T-helper 22 cell (primary cell): ENCODE measurements around the gene CENPM.
"Not testable (repeated sequence)": the region's sequence is repeated elsewhere in the genome, so short reads cannot be mapped to it uniquely, and the experiment has no call there.

Experiments used
- DNase-seq: peaks from one replicate; pipeline ENCODE4 v3.0.0-alpha.2; 2020; ENCODE audit warnings: low read depth

CENPM gene

DNA sequence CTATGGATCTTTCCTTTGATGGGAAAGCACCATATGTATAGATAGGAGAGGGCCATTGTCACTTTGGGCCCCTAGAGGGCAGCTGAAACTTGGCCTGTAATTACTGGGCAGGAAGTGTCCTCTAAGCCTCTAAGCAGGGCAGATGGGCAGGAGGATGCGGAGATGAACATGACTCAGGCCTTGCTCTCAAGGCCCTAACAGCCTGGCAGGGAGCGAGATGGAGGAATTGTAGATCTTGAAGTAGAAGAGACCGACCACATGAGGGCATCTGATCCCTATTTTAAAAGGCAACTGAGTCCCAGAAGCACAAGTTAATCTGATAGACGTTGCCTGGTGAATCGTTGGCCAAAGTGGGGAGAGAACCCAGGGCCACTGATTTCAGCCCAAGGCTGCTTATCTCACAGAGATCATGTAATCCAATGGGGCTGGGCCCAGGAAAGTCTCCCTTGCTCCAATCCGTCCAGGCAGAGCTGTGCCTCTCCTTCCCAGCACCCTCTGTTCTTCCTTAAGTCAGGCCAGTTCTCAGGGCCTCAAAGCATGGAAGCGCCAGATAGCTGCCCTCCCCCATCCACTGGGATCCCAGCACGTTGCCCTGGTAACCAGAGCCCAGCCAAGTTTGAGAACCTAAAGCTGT is 19.8 kb upstream of the CENPM start:
- DNase-seq: no peak

DNA sequence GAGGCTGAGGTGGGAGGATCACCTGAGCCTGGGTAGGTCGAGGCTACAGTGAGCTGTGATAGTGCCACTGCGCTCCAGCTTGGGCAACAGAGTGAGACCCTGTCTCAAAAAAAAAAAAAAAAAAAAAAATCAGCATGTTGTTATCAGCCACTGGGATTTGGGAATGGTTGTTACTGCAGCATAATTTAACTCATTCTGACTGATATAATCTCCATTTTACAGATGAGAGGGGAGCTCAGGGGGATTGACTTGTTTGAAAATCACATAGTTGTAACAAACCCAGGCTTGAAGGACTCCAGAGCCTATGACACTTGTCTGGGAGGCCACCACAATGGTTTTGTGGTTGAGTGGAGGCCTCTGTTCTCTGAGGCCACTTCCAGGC is 19.3 kb upstream of the CENPM start:
- no peak for DNase-seq

DNA sequence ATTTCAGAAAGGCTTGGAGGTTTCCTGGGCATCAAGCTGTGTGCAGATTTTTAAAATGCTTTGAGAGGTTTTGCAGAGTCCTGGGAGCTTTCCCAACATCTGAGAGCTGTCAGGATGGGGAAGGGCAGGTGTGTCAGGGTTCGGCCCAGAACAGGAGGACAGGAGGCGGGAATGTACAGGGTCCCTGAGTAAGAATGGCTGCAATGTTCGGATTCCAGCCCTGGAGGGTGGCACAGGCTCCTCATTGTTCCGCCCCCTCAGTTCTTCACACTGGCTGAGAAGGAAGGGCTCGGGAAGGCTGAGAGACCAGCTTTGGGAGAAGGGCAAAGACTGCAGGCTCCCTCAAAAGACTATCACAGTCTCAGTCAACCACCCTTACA is 17.1 kb upstream of the CENPM start:
- no peak for DNase-seq

DNA sequence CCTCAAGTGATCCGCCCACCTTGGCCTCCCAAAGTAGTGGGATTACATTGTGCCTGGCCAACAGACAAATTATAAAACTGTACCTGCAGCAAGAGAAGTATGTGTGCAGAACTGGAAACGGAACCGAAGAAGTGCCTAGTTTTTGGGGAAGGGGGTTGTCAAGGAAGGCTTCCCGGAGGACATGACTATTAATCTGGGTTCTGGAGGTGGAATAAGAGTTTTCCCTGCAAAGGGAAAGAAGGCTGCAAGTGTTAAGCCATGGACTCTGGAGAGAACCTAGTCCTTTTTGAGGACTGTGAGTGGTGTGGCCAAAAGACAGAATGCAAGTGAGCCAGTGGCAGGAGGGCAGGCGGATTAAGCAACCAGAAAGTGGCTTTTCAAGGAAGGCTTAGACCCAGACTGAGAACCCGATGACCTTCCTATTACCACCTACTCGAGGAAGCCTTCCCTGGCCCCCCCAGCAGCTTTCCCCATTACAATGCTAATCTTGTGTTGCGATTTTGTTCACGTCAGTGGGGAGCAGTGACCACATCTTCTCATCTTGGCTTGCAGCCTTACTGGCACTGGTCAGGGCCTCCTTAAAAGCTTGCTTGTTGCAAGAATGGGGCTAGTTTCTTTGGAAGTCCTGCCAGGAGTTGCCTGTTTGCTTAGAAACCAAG is 16.6 kb upstream of the CENPM start:
- no peak for DNase-seq

DNA sequence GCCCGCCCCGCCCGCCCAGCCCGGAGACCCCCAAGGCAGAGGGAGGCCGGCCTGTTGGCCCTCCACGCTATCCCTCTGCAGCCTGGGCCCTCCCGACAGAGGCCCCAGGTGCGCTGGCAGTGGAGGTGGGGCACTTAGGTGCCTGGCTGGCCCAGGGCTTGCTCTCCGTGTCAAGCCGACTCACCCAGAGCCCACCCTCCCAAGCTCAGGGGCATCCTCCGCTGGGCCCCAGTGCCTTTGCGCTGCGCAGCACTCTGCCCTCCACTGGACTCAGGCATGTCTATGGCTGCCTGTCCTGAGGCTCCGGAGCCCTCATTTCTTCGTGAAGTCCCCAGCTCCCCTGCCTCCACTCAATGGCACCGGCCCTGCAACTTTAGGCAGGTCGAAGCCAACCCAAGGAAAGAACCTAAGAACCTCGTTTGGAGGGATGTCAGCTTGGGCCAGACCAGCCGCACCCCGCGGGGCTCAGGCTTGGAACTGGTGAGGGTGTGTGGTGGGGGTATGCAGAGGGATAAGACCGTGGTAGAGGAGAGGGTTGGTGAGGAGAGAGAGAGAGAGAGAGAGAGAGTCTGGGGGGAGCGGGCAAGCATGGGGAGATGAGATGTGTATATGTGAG is 11.1 kb upstream of the CENPM start:
- no peak for DNase-seq

DNA sequence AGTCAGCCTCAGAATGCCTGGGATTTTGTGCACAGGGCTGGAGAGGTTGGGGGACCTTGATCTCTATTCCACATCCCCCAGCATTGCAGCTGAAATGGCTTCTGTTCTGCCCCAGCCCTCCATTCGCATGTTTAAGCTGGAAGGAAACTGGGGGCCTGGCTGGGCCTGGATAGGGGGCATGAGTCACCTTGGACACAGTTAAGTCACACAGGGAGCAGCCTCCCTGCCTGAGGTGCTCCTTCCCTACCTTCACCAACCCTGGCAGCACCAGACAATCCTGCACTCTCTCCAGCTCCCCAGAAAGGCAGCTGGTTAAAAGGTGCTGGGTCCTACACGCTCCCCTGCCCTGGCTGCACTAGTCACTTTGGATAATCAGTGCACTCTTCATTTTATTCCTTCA is 5.8 kb upstream of the CENPM start:
- no peak for DNase-seq

DNA sequence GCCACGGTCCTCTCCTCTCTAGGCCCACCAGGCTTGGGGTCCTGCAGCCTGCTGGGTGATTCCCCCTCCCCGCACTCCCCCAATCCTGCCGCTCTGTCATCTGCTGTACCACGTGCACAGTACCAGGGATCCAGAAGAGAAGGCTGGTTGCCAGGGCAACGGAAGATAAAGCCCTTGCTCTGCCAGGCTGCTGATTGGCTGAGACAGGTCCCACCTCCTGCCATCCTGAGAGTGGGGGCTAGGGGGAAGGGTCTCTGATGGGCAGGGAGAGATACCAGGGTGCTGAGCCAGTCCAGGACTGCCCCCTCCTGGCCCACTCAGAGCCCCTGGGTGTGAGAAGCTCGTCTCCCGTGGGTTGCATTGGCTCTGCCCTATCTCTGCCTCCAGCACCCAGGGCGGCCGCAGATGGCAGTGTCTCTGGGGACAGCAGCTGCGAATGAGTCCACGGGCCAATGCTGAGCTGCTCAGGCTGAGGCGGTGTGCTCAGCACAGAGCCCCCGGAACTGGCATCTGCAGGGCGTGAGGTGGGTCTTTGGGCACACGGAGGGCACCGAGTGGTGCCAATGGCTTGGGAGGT is 5.0 kb upstream of the CENPM start, which contains the start of gene SMIM45:
SMIM45 (plus strand) TSS at position 253 of the 577 bp plus-strand sequence.
- no peak for DNase-seq

DNA sequence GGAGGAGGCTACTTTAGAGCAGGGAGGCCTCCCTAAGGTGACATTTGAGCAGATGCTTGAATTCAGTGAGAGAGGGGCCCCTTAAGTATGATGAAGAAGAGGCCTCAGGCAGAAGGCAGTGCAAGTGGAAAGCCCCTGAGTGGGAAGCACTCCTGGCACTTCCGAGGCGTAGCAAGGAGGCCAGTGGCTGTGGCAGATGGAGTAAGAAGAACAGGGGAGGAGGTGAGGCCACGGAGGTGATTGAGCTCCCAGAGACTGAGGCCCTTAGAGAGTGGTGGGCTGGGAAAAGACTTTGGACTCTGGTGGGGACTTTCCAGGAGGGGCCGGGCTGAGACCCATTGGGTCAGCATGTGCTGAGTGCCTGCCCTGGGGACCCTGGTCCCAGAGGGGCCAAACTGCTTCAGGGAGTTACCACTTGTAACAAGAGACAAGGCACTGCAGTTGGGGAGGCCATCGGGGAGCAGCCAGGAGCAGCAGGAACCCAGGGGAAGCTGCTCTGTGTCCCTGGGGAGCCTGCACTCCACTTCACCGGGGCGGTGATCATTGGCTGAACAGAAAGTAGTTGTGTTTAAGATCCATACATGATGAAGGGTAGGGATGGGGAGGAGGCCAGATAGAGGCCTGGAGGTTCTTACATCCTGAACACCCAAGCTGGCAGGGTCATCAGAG is 2.5 kb upstream of the CENPM start:
- DNase-seq: no peak

DNA sequence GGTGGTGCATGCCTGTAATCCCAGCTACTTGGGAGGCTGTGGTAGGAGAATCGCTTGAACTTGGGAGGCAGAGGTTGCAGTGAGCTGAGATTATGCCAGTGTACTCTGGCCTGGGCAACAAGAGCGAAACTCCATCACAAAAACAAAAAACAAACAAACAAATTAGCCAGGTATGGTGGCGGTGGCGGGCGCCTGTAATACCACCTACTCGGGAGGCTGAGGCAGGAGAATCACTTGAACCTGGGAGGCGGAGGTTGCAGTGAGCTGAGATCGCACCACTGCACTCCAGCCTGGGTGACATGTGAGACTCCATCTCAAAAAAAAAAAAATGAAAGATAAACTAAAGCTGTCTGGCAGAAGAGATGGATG is 2.0 kb upstream of the CENPM start:
- not testable (repeated sequence) for DNase-seq

DNA sequence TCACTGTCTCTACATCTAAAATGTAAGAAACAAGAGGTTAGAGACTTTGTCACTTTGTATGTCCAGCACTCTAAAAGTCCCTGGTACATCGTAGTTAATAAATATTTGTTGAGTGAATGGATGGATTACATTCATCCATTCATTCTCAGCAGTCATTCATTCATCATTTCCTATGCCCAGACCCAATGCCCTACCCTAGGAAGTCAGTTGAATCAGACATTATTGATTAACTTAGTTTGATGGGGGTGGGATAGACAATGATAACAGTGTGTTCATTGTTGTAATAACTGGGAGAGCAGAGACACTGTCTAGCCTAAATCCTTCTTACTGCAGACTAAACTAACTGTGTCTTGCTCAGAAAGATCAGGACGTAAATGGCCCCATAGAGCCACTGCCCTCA is 1.2 kb upstream of the CENPM start:
- DNase-seq: no peak

DNA sequence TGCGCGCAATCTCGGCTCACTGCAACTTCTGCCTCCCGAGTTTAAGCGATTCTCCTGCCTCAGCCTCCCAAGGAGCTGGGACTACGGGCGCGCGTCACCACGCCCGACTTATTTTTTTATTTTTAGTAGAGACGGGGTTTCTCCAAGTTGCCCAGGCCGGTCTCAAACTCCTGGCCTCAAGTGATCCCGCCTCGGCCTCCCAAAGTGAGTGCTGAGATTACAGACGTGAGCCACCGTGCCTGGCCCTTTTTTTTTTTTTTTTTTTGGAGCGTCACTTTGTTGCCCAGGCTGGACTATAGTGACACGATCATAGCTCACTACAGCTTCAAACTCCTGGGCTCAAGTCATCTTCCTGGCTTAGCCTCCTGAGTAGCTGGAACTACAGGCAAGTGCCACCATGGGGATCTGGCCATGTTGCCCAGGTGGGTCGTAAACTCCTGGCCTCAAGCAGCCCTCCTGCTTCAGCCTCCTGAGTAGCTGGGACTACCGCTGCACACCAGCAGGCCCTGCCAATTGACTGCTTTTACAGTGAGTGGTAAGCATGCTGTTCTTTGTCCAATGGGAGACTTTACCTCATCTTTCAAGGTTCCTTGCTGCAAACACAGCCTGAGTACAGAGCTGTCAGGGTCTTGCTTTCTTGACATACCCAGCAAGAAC is 600 bp upstream of the CENPM start:
- no peak for DNase-seq

DNA sequence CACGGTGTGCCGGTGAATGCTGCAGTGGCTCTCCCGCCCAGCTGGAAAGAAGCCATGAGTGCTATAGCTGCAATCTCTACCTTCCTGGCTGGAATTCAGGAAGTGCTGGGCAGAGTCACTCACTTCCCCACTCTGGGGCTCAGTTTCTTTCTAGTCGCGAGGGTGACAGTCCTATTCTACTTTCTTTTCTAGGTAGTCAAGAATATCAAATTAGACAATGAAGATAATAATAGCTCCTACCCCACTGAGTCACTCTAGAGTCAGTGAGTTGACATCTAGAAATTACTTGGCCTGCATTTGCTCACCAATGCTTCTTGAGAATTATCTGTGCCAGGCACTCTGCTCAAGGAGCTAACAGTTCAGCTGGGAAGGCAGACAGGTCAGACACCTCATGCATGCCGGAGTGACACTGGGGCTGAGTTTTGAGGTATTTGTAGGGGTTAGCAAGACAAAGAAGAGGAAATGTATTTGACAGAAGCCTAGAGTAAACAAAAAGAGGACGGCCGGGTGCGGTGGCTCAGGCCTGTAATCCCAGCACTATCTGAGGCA is 3.2 kb downstream of the CENPM start:
- no peak for DNase-seq

DNA sequence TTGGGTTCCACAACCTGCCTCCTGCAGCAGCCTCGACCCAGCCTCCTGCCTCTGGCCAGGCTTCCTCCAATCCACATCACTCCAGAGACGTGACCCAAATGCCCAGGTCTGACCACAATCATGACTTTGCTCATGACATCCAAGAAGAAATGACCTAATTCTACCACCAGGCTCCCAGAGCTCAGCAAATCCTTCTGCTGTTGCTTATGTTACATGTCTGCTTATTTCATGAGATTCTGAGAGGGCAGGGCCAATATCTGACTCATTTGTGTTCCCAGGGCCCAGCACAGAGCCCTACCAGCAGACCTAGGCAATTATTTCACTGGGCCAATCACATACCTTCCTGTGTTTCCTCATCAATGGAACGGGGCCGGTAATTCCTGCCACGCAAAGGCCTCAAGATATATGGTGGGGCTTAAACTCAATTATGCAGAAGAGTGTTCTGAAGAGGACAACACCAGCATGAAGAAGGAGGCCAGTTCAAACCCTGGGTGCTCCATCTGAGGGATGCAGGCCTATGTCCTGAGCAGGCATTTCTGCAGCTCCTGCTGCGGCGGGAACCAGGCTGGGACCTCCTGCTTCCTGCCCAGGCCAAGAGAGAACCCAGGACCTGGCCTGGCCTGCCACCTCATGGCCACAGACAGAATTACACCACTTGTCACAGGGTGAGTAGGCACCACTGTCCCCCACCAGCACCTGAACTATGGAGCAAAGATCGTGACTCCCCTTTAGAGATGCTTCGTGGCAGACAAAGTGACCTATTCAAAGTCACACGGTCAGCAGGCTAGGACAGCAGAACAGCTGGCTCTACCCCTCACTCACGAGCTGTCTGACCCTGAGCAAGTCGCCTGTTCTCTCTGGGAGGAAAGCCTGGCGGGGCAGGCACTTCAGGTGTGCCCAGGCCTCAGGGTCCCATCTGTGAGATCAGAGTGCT is 5.9 kb downstream of the CENPM start:
- peak; percentile 65 for DNase-seq

DNA sequence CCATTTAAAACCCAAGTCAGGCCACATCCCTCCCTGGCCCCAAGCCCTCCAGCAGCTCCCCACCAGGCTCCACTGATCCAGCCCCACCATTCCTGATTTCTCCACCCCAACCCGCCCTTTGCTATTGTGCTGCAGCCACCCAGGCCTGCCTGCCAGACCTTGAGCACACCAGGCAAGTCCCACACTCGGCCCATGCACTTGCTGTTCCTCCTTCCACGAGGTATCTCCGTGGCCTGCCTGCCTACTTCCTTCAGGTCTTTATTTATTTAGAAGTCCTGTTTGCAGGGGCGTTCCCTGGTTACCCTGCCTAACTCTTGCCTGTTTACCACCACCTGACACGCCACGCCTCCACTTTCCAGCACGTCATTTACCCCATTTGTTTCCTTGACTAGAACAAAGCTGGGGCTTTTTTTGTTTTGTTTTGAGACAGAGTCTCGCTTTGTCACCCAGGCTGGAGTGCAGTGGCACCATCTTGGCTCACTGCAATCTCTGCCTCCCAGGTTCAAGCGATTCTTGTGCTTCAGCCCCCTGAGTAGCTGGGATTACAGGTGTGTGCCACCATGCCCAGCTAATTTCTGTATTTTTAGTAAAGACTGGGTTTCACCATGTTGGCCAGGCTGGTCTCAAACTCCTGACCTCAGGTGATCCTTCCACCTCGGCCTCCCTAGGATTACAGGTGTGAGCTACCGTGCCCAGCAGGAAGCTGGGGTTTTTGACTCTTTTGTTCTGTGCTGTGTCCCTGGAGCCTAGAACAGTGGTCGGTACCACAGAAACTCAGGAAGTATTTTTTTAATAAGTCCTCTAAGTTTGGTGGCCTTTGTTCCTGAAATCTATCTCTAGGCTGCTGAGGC is 6.7 kb downstream of the CENPM start:
- DNase-seq: peak; percentile 97

DNA sequence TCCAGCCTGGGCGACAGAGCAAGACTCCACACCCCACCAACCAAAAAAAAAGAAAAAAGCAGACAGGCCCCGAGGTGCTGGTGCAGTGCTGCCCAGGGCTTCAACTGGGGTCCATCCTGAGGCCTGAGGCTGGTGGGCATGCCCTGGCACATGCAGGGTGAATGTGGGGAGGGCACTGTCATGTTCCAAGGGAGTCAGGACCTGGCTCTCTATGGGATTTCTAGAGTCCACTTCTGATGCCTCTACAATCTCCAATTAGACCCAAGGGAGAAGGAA is 10.1 kb downstream of the CENPM start:
- DNase-seq: no peak

DNA sequence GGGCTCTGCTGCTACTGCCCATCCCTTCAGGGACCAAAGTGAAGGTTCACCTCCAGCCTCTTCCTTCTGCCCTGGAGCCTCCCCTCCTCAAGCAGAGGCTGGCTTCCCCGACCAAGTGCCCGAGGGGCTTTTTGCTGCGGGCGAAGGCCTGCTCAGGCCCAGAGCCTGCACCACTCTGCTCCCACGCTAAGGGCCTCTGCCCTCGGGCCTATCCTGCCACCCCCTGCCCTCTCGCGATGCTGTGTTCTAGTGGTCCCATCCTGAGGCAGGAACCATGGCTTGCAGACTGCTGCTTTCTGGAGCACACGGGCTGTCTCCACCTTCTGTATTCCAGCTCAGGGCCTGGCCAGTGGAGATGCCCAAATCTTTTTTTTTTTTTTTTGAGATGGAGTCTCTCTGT is 11.4 kb downstream of the CENPM start:
- no peak for DNase-seq

DNA sequence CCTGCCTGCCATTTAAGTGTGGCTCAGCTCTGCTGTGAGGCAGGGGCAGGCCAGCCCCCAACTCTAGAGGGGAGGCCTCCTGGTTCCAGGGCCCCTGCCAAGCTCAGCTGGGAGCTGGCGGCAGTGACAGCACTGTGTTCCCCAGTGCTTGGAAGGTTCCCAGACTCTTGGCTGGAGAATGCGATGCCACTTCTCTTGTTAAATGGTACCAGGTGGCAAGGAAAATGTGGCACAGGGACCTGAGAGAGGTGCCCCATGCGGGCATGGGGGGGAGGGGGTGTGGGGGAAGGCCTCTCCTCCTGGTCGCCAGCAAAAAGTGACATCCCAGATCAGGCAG is 12.0 kb downstream of the CENPM start:
- DNase-seq: no peak

DNA sequence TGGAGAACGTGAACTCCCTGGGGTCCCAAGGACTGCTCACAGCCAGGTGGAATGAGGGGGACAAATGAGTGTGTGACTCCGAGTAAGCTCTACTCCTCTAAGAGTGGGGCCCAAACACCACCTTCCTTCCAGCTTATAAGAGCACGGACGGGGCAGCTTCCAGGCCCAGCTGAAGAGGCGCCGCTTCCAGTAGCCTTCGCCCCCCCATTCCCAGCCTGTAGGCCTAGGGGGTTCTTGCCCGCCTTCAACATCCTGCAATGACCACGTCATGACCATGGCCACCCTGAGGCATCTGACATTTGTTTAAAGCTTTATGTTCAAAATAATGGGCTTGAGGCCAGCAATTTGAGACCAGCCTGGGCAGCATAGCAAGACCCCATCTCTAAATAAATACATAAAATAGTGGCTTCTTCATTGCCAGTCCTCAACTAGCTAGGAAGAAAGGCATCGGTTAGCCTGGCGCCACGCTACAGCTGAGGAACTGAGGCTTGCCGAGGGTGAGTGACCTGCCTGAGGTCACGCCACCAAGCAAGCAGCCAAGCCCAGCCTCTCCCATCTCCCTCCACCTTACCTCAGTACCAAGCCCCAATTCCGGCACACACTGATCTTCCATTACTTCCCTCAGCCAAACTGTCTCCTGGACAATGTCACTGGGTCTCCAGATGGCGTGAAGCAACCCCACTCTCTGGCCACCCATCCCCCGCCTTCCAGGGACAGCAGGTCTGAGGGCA is 12.5 kb downstream of the CENPM start:
- no peak for DNase-seq

DNA sequence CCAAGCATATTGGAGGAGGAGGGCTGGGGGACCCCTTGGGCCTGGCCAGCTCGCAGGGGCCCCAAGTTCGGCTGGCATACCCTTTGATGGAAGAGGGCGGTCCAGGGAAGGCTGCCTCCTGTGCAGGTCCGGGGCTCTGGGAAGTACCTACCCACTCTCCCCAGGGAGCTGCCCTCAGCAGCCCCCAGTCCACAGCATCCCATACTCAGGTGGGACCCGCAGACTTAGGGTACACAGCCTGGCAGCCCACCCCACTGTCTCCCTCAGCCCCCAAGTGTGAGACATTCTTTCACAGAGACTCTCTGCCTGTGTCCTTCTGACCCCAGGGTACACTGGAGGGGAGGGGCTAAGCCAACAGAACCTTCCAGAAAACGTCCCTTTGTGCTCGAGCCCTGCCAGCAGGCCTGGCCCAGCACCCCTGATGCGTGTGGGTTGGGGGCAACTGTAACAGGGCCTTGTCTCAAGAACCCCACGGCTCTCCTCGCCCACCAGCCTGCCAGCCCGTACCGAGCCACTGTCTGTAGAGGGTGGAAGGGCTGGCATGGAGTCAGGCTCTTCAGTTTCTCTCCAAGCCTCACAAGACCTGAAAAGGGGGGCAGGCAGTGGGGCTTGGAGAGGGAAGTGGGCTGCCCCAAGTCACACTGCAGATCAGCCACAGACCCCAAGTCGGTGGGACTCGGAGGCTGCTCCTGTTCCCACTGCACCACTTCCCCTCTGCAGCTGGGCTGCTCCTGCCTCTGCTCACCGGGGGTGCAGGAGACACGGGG is 13.4 kb downstream of the CENPM start:
- no peak for DNase-seq
